ENCODE results near the gene SLC25A29. TPM values are rescaled to one million over a fixed set of nuclear protein-coding genes. Genes with fewer than 3 reads are reported as not detected.

Gene SLC25A29
- total and polyA plus RNA-seq, 12 donors, result 11.0 to 70.7 (median 23.6) TPM

GRCh38 chr14:100268591-100269207 lies 37.5 kb downstream of the SLC25A29 start:
- Histone ChIP-seq H3K27me3 (no peaks in the 10 kb centered on the region), H3K9me3 (no peaks in the 10 kb centered on the region), H3K4me3 (no peak overlapping the region), H3K27ac (no peak overlapping the region), H3K36me3 (peaks cover 0 to 38% (median 2%) of the 10 kb centered on the region in 9 donors), H3K4me1 (peaks cover 0 to 56% (median 28%) of the 10 kb centered on the region in 9 donors)
- TF ChIP-seq, protein P1, sequence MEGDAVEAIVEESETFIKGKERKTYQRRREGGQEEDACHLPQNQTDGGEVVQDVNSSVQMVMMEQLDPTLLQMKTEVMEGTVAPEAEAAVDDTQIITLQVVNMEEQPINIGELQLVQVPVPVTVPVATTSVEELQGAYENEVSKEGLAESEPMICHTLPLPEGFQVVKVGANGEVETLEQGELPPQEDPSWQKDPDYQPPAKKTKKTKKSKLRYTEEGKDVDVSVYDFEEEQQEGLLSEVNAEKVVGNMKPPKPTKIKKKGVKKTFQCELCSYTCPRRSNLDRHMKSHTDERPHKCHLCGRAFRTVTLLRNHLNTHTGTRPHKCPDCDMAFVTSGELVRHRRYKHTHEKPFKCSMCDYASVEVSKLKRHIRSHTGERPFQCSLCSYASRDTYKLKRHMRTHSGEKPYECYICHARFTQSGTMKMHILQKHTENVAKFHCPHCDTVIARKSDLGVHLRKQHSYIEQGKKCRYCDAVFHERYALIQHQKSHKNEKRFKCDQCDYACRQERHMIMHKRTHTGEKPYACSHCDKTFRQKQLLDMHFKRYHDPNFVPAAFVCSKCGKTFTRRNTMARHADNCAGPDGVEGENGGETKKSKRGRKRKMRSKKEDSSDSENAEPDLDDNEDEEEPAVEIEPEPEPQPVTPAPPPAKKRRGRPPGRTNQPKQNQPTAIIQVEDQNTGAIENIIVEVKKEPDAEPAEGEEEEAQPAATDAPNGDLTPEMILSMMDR (IDR thresholded peaks at IDR 0.05), result no peak
- ATAC-seq (no peak), DNase-seq (no peak)
- intact Hi-C loops (cut with DNase I), result loop anchor here in 1 of 10 donors (10.0 kb wide), 1 partner anchor 386 kb away; no protein-coding TSS in a partner anchor
- 66 to 76% methylated on average over 7 of the region's 7 CpGs for WGBS, 2 donors

- H3K27me3 ChIP-seq, result no peaks in the 10 kb centered on the region
- DNase-seq (no peak), ATAC-seq (no peak)
- no peak overlapping the region for H3K4me3 ChIP-seq
- TF ChIP-seq, protein P1 (IDR thresholded peaks at IDR 0.05), result no peak
- intact Hi-C loops (cut with DNase I), result loop anchor here in 1 of 10 donors (10.0 kb wide), 1 partner anchor 387 kb away; no protein-coding TSS in a partner anchor
- peaks cover 0 to 61% (median 29%) of the 10 kb centered on the region in 9 donors for H3K4me1 ChIP-seq
- no peaks in the 10 kb centered on the region for H3K9me3 ChIP-seq
- H3K27ac ChIP-seq, result no peak overlapping the region
- WGBS, 2 donors, result 92 to 96% methylated on average over 7 of the region's 7 CpGs
- peaks cover 0 to 45% (median 6%) of the 10 kb centered on the region in 9 donors for H3K36me3 ChIP-seq
Observed at GRCh38 chr14:100267990-100268389, 38.3 kb downstream of the SLC25A29 start.

DNA sequence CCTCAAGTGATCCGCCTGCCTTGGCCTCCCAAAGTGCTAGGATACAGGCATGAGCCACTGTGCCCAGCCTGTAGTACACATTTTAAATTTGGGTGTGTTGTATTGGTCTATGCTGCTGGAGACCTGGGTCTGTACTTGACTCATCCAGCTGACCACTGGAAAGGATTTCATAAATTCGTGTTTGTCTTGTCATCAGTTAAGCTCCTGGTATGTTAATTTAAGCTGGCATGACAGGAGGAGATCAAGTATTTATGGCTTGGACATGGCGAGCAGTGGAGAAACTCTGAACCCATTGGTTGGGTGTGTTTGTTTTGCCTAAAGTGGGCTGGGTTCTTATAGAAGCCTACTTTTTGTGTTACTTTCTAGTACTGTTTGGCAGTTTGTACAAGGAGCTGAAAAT lies 43.1 kb downstream of the SLC25A29 start:
- H3K27ac ChIP-seq, result peak overlapping the region in 5 of 10 donors; percentile 2 to 64 (median 20)
- WGBS, 2 donors, result 70 to 80% methylated on average over 3 of the region's 3 CpGs
- peak in 1 of 8 donors; percentile 8 for ATAC-seq

DNA sequence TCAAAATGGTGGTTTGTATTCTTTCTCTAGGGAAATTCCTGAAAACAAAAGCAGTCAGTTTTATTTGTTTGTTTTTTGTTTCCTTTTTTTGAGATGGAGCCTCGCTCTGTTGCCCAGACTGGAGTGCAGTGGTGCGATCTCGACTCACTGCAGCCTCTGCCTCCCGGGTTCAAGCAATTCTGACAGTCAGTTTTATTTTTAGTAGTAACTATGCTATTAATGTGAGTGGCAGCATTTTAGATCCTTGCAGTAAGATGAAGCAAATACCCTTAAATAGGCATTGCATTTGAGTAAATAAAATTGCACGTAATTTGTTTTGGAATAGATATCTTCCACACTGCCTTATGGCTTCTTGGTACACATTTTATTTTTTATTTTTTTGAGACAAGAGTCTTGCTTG lies 43.7 kb downstream of the SLC25A29 start:
- 27 to 33% methylated on average over 5 of the region's 5 CpGs for WGBS, 2 donors
- intact Hi-C loops (cut with DNase I), result loop anchor here in 1 of 10 donors (10.0 kb wide), 1 partner anchor 392 kb away; no protein-coding TSS in a partner anchor
- TF ChIP-seq, protein P1 (IDR thresholded peaks at IDR 0.05), result no peak
- Histone ChIP-seq H3K27ac (peak overlapping the region in 5 of 10 donors; percentile 2 to 64 (median 20)), H3K4me1 (peaks cover 0 to 78% (median 48%) of the 10 kb centered on the region in 9 donors), H3K36me3 (peaks cover 0 to 49% (median 6%) of the 10 kb centered on the region in 9 donors), H3K9me3 (no peaks in the 10 kb centered on the region), H3K27me3 (no peaks in the 10 kb centered on the region), H3K4me3 (no peak overlapping the region)
- ATAC-seq (peak in 2 of 8 donors; percentile 23 to 40), DNase-seq (no peak)

More for the DNA sequence above, 43.1 kb downstream of the SLC25A29 start:
- Histone ChIP-seq H3K4me1 (peaks cover 0 to 78% (median 49%) of the 10 kb centered on the region in 9 donors), H3K9me3 (no peaks in the 10 kb centered on the region), H3K27me3 (no peaks in the 10 kb centered on the region), H3K36me3 (peaks cover 0 to 49% (median 6%) of the 10 kb centered on the region in 9 donors), H3K4me3 (no peak overlapping the region)
- intact Hi-C loops (cut with DNase I), result loop anchor here in 1 of 10 donors (10.0 kb wide), 1 partner anchor 392 kb away; no protein-coding TSS in a partner anchor
- no peak for DNase-seq
- TF ChIP-seq, protein P1 (IDR thresholded peaks at IDR 0.05), result no peak
